HepG2 (cell line): ENCODE data around the gene SLC29A1. TPM values are rescaled to one million over a fixed set of nuclear protein-coding genes. Genes with fewer than 3 reads are reported as not detected.
A peak's percentile ranks its signal among the peaks of the same experiment; 100 is the strongest.

ENCODE experiments used
- KDM6A ChIP-seq: IDR thresholded peaks from 2 replicates; pipeline ENCODE4 v1.6.1; 2016; ENCODE audit warnings: low read depth
- KLF9 ChIP-seq: IDR thresholded peaks from 2 replicates; pipeline ENCODE4 v1.6.1; 2016; ENCODE audit warnings: low read depth
- NFE2L2 ChIP-seq: fragments of 150-350 bp; IDR thresholded peaks from 2 replicates; pipeline ENCODE4 v1.6.1; 2014; ENCODE audit warnings: low read length
- NFIC ChIP-seq: IDR thresholded peaks from 2 replicates; pipeline ENCODE4 v1.6.1; 2012; ENCODE audit warnings: mild to moderate bottlenecking, low read length, inconsistent platforms
- RARA ChIP-seq: IDR thresholded peaks from 2 replicates; pipeline ENCODE4 v1.6.1; 2016; ENCODE audit warnings: missing genetic modification reagents, missing compliant biosample characterization
- RBFOX2 ChIP-seq: fragments of 200-400 bp; formaldehyde crosslinking; IDR thresholded peaks from 2 replicates; pipeline ENCODE4 v1.6.1; 2017; ENCODE audit warnings: low read depth, mild to moderate bottlenecking, low read length
- RELA ChIP-seq: sonication (generic); formaldehyde crosslinking; IDR thresholded peaks from 2 replicates; pipeline ENCODE4 v1.4.0; 2020; ENCODE audit warnings: missing genetic modification reagents
- RFXANK ChIP-seq: IDR thresholded peaks from 2 replicates; pipeline ENCODE4 v1.6.1; 2016
- ZFP41 ChIP-seq: sonication (generic); formaldehyde crosslinking; IDR thresholded peaks from 2 replicates; pipeline ENCODE4 v1.4.0; 2020; ENCODE audit warnings: mild to moderate bottlenecking, missing genetic modification reagents, borderline replicate concordance
- ZNF883 ChIP-seq: sonication (generic); formaldehyde crosslinking; IDR thresholded peaks from 2 replicates; pipeline ENCODE4 v1.5.1; 2020; ENCODE audit warnings: mild to moderate bottlenecking, missing genetic modification reagents; ENCODE audit errors: not compliant biosample characterization
- ZSCAN12 ChIP-seq: sonication (generic); formaldehyde crosslinking; IDR thresholded peaks from 2 replicates; pipeline ENCODE4 v1.9.0; 2021; ENCODE audit warnings: mild to moderate bottlenecking, missing genetic modification reagents
- ZSCAN21 ChIP-seq: sonication (generic); formaldehyde crosslinking; IDR thresholded peaks from 2 replicates; pipeline ENCODE4 v1.8.0; 2022; ENCODE audit warnings: mild to moderate bottlenecking, missing genetic modification reagents, moderate library complexity, borderline replicate concordance
- polyA plus RNA-seq, 8 experiments: library from polyadenylated mRNA; depleted of rRNA in 3 of 8; stranded (reverse) in 7 of 8; unstranded in 1 of 8; fragments of >200 nt; fragmentation: Illumina TruSeq in 4 of 8; extraction: Trizol in 4 of 8; gene quantifications; 2 replicates each; pipeline versions ENCODE4 v1.2.1 to v1.2.3, GENCODE V29; 2011 to 2016; ENCODE audit warnings: low read depth in 4 of 8, missing spikeins in 1 of 8, mixed read lengths in 1 of 8; ENCODE audit not compliant: insufficient read depth in 1 of 8
- total RNA-seq, 5 experiments: library from RNA; depleted of rRNA; stranded (reverse); fragments of >200 nt; fragmentation: Illumina TruSeq; extraction: Trizol; gene quantifications; 2 replicates each; pipeline ENCODE4 v1.2.3, GENCODE V29; 2016; ENCODE audit warnings: low read depth in 1 of 5
- TF ChIP-seq, protein P1 (sequence below): IDR thresholded peaks from 2 replicates; pipeline ENCODE4 v1.6.1; 2016
- TF ChIP-seq, protein P2 (sequence below): sonication (generic); formaldehyde crosslinking; IDR thresholded peaks from 2 replicates; pipeline ENCODE4 v1.5.1; 2020; ENCODE audit warnings: mild to moderate bottlenecking, missing genetic modification reagents, moderate library complexity
- TF ChIP-seq, protein P3 (sequence below): sonication (generic); IDR thresholded peaks from 2 replicates; pipeline ENCODE4 v1.6.1; 2016; ENCODE audit warnings: low read depth, borderline replicate concordance
- TF ChIP-seq, protein P4 (sequence below): sonication (generic); formaldehyde crosslinking; IDR thresholded peaks from 2 replicates; pipeline ENCODE4 v1.4.0; 2020; ENCODE audit warnings: missing genetic modification reagents
- TF ChIP-seq, protein P5 (sequence below): sonication (generic); formaldehyde crosslinking; IDR thresholded peaks from 2 replicates; pipeline ENCODE4 v1.5.0; 2020; ENCODE audit warnings: mild to moderate bottlenecking, low read depth, missing genetic modification reagents, borderline replicate concordance
- TF ChIP-seq, protein P6 (sequence below): sonication (generic); formaldehyde crosslinking; IDR thresholded peaks from 2 replicates; pipeline ENCODE4 v1.4.0; 2020; ENCODE audit warnings: missing genetic modification reagents

SLC29A1 gene
- total and polyA plus RNA-seq, 2 of the 13 experiments (the other 11 are each of a cell fraction or from before 2014, with no cell fraction given), result 43.2 to 106 TPM

DNA sequence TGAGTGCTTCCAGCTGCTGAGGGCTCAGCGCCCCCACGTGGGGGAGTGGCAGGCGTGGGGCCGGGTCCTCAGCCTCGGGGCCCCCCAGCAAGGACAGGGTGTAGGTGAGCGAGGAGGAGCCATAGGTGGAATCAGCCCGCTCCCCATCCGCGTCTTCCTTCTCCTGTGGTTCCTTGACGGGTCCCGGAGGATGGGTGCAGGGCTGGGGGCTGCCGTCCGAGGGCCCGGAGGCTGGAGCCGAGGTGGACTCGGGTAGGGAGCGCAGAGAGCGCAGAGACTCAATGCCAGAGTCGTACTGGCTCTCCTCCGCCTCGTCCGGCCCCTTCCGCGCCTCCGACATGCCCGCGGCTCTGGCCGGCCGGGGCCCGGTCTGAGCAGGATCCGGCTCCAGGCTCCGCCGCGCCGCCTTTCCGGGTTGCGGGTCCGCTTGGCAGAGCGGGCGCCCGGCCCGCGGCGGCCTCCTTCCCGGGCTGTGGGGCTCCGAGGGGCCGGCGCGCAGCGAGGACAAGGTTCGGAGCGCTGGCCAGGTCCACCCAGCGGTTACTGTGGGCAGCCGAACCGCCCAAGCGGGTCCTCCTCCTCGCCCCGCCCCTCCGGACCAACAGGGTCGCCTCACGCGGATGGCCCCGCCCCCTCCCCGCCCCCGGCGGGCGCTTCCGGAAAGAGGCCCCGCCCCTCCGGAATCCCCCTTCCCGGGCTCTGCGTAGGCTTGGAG is 41.8 kb downstream of the SLC29A1 start, which contains the start of gene NFKBIE (continued):
- TF ChIP-seq, protein P1, sequence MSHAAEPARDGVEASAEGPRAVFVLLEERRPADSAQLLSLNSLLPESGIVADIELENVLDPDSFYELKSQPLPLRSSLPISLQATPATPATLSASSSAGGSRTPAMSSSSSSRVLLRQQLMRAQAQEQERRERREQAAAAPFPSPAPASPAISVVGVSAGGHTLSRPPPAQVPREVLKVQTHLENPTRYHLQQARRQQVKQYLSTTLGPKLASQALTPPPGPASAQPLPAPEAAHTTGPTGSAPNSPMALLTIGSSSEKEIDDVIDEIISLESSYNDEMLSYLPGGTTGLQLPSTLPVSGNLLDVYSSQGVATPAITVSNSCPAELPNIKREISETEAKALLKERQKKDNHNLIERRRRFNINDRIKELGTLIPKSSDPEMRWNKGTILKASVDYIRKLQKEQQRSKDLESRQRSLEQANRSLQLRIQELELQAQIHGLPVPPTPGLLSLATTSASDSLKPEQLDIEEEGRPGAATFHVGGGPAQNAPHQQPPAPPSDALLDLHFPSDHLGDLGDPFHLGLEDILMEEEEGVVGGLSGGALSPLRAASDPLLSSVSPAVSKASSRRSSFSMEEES, result peak; percentile 51; the same call in 1 of the 2 replicates
- peak; percentile 93; the same call in 1 of the 2 replicates for TF ChIP-seq ZFP41
- no peak for TF ChIP-seq KDM6A
- TF ChIP-seq ZNF883, result peak; percentile 71
- TF ChIP-seq, protein P2, sequence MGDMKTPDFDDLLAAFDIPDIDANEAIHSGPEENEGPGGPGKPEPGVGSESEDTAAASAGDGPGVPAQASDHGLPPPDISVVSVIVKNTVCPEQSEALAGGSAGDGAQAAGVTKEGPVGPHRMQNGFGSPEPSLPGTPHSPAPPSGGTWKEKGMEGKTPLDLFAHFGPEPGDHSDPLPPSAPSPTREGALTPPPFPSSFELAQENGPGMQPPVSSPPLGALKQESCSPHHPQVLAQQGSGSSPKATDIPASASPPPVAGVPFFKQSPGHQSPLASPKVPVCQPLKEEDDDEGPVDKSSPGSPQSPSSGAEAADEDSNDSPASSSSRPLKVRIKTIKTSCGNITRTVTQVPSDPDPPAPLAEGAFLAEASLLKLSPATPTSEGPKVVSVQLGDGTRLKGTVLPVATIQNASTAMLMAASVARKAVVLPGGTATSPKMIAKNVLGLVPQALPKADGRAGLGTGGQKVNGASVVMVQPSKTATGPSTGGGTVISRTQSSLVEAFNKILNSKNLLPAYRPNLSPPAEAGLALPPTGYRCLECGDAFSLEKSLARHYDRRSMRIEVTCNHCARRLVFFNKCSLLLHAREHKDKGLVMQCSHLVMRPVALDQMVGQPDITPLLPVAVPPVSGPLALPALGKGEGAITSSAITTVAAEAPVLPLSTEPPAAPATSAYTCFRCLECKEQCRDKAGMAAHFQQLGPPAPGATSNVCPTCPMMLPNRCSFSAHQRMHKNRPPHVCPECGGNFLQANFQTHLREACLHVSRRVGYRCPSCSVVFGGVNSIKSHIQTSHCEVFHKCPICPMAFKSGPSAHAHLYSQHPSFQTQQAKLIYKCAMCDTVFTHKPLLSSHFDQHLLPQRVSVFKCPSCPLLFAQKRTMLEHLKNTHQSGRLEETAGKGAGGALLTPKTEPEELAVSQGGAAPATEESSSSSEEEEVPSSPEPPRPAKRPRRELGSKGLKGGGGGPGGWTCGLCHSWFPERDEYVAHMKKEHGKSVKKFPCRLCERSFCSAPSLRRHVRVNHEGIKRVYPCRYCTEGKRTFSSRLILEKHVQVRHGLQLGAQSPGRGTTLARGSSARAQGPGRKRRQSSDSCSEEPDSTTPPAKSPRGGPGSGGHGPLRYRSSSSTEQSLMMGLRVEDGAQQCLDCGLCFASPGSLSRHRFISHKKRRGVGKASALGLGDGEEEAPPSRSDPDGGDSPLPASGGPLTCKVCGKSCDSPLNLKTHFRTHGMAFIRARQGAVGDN (CRISPR knock-in tag), result peak; percentile 85
- peak; percentile 53 for TF ChIP-seq ZSCAN21 (CRISPR knock-in tag)
- no peak for TF ChIP-seq KLF9 (CRISPR knock-in tag)
- no peak for TF ChIP-seq RARA (CRISPR knock-in tag)
- TF ChIP-seq NFE2L2, result no peak
- peak; percentile 85 for TF ChIP-seq ZSCAN12 (CRISPR knock-in tag)
- TF ChIP-seq, protein P3, sequence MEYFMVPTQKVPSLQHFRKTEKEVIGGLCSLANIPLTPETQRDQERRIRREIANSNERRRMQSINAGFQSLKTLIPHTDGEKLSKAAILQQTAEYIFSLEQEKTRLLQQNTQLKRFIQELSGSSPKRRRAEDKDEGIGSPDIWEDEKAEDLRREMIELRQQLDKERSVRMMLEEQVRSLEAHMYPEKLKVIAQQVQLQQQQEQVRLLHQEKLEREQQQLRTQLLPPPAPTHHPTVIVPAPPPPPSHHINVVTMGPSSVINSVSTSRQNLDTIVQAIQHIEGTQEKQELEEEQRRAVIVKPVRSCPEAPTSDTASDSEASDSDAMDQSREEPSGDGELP, result peak; percentile 72; the same call in 1 of the 2 replicates
- TF ChIP-seq, protein P4, sequence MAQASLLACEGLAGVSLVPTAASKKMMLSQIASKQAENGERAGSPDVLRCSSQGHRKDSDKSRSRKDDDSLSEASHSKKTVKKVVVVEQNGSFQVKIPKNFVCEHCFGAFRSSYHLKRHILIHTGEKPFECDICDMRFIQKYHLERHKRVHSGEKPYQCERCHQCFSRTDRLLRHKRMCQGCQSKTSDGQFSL (CRISPR knock-in tag), result no peak
- TF ChIP-seq NFIC, result no peak
- TF ChIP-seq RBFOX2, result peak; percentile 89
- TF ChIP-seq, protein P5, sequence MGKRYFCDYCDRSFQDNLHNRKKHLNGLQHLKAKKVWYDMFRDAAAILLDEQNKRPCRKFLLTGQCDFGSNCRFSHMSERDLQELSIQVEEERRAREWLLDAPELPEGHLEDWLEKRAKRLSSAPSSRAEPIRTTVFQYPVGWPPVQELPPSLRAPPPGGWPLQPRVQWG (CRISPR knock-in tag), result no peak
- TF ChIP-seq, protein P6, sequence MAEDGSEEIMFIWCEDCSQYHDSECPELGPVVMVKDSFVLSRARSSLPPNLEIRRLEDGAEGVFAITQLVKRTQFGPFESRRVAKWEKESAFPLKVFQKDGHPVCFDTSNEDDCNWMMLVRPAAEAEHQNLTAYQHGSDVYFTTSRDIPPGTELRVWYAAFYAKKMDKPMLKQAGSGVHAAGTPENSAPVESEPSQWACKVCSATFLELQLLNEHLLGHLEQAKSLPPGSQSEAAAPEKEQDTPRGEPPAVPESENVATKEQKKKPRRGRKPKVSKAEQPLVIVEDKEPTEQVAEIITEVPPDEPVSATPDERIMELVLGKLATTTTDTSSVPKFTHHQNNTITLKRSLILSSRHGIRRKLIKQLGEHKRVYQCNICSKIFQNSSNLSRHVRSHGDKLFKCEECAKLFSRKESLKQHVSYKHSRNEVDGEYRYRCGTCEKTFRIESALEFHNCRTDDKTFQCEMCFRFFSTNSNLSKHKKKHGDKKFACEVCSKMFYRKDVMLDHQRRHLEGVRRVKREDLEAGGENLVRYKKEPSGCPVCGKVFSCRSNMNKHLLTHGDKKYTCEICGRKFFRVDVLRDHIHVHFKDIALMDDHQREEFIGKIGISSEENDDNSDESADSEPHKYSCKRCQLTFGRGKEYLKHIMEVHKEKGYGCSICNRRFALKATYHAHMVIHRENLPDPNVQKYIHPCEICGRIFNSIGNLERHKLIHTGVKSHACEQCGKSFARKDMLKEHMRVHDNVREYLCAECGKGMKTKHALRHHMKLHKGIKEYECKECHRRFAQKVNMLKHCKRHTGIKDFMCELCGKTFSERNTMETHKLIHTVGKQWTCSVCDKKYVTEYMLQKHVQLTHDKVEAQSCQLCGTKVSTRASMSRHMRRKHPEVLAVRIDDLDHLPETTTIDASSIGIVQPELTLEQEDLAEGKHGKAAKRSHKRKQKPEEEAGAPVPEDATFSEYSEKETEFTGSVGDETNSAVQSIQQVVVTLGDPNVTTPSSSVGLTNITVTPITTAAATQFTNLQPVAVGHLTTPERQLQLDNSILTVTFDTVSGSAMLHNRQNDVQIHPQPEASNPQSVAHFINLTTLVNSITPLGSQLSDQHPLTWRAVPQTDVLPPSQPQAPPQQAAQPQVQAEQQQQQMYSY (CRISPR knock-in tag), result peak; percentile 63; the same call in 1 of the 2 replicates
- no peak for TF ChIP-seq RFXANK
- TF ChIP-seq RELA, result peak; percentile 79; the same call in 1 of the 2 replicates
